AG10803 (cell line): ENCODE measurements around the gene FAIM.
A peak's percentile ranks its signal among the peaks of the same experiment; 100 is the strongest.
"Not testable (repeated sequence)": the region's sequence is repeated elsewhere in the genome, so short reads cannot be mapped to it uniquely, and the experiment has no call there.

Experiments
- DNase-seq: peaks from one replicate; pipeline ENCODE4 v3.0.0; 2010; ENCODE audit warnings: low read depth
- H3K4me3 ChIP-seq: 2 replicates; pipeline ENCODE4 v1.5.1; 2011; ENCODE audit warnings: mild to moderate bottlenecking, low read length, control low read depth
- TF ChIP-seq, protein P1 (sequence below): conservative IDR thresholded peaks from 2 replicates; pipeline ENCODE4 v1.5.1; 2011; ENCODE audit warnings: mild to moderate bottlenecking, low read length, control low read depth, inconsistent platforms

Gene FAIM

DNA sequence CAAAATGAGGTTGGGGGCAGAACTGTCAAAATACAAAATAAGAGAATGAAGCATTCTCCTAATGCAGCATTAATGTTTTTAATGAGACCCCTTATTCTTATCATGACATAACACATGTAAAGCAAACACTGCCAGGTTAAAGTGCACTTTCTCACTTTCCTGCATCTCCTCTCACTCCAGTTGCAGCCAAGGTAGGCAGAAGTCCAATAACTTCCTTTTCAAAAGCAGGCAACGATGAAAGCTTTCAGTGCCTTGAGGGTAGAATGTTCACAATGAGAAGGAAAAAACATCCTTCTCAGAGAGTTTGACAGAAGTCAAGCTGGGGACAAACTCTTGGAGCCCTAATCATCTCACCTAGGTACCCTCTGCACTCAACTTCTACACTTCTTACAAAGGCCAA is 59.5 kb downstream of the FAIM start:
- TF ChIP-seq, protein P1, sequence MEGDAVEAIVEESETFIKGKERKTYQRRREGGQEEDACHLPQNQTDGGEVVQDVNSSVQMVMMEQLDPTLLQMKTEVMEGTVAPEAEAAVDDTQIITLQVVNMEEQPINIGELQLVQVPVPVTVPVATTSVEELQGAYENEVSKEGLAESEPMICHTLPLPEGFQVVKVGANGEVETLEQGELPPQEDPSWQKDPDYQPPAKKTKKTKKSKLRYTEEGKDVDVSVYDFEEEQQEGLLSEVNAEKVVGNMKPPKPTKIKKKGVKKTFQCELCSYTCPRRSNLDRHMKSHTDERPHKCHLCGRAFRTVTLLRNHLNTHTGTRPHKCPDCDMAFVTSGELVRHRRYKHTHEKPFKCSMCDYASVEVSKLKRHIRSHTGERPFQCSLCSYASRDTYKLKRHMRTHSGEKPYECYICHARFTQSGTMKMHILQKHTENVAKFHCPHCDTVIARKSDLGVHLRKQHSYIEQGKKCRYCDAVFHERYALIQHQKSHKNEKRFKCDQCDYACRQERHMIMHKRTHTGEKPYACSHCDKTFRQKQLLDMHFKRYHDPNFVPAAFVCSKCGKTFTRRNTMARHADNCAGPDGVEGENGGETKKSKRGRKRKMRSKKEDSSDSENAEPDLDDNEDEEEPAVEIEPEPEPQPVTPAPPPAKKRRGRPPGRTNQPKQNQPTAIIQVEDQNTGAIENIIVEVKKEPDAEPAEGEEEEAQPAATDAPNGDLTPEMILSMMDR, result no peak
- no peak overlapping the region for H3K4me3 ChIP-seq
- DNase-seq, result no peak

DNA sequence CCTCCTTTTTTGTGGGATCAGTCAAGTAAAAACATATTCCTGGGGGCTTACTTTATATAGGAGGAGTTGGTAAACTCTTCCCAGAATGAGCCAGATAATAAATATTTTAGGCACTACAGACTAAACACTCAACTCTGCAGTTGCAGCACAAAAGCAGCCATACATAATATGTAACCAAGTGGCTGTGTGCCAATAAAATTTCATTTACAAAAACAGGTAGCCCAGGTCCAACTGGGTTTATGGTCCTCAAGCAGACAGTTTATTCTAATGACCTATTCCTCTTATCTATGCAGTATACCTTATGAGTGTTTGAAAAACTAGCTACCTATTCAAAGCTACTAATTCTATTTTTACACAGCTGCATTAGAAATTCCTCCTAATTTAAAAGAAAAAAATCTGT is 61.8 kb downstream of the FAIM start:
- TF ChIP-seq, protein P1, result no peak
- no peak for DNase-seq
- H3K4me3 ChIP-seq, result no peak overlapping the region

DNA sequence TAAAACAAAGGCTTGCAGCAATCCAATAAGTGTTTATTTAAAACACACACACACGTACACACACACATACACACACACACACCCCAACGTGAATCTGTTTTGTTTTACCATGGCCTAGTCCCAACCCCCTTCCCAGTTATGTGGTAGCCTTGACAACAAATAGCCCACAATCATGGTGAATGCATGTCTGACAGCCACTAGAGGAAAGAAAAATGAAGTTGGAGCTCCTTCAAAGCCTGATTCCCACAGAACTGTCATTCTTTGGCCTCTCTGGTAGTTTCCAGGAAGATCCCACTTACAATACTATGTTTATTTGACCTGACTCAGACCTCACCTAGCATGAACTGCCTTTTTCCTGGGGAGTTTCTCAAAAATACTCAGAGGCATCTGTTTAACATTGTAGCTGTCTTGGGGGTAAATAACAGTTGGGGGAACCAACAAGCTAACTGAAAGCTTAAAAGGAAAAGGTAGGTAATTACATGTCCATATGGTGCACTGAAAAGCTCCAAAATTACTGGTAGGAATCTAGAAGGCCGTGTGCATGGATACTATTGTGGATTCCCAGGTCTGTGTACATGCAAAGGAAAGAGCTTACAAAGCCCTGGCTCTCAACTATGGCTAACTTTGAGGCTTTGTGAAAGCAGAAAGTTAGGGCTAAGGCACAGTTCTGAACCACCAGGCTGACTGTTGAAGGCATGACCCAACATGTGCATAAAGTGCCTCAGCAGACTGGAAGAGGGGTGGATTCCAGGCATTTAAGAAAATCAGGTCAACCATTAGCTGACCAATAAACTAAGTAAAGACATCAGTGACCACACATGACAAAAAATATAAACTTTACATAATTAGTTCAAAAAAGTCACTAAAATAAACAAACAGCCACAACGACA is 65.3 kb downstream of the FAIM start:
- H3K4me3 ChIP-seq, result no peak overlapping the region
- DNase-seq, result peak; percentile 87
- TF ChIP-seq, protein P1, result no peak

DNA sequence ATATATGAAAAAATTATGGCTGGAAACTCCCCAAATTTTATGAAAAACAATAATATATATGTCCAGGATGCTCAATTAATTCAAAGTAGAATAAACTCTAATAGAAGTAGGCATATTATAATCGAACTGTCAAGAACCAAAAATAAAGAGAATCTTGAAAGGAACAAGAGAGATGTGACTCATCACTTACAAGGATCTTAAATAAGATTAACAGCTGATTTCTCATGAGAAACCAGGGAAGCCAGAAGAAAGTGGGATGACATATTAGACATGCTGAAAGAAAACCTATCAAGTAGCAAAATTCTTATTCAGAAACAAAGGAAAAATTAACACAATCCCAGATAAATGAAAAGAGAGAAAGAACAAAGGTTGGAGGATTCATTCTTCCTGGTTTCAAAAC is 66.8 kb downstream of the FAIM start:
- H3K4me3 ChIP-seq, result no peak overlapping the region
- TF ChIP-seq, protein P1, result no peak
- DNase-seq, result peak; percentile 16

DNA sequence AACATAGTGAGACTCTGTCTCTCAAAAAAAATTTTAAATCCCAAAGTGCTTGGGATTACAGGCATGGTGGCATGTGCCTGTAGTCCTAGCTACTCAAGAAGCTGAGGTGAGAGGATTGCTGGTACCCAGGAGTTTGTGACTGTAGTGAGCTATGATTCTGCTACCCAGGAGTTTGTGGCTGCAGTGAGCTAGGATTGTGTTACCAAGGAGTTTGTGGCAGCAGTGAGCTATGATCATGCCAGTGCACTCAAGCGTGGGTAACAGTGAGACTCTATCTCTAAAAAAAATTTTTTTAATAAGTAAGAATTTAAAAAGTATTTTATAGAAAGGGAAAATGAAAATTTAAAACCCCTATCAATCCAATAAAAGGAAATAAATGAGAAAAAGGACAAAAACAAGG is 69.5 kb downstream of the FAIM start:
- H3K4me3 ChIP-seq, result no peak overlapping the region
- TF ChIP-seq, protein P1, result no peak
- no peak for DNase-seq

DNA sequence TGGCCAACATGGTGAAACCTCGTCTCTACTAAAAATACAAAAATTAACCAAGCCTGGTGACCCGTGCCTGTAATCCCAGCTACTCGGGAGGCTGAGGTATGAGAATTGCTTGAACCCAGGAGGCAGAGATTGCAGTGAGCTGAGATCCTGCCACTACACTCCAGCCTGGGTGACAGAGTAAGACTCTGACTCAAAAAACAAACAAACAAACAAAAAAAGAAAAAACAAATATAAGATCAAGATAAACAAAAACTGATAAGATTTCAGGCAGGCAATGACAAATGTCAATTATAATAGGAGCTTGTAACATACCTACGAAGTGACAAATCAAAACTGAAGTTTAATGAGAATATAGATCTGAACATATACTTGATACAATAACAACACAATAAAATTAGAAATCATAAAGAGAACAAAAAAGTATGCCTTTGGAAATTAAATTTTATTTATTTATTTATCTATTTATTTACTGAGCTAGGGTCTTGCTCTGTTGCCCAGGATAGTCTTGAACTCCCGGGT is 70.4 kb downstream of the FAIM start:
- H3K4me3 ChIP-seq, result no peak overlapping the region
- no peak for DNase-seq
- TF ChIP-seq, protein P1, result no peak

DNA sequence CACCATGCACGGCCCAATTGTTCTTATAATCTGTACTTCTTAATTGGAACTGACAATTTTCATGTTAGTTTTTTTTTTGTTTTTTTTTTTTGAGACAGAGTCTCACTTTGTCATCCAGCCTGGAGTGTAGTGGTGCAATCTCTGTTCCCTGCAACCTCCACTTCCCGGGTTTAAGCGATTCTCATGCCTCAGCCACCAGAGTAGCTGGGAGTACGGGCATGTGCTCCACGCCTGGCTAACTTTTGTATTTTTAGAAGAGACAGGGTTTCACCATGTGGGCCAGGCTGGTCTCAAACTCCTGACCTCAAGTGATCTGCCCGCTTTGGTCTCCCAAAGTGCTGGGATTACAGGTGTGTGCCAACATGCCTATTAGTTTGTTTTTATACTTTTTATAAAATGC is 72.4 kb downstream of the FAIM start:
- not testable (repeated sequence) for DNase-seq

More for the DNA sequence above, 72.4 kb downstream of the FAIM start:
- not testable (repeated sequence) for H3K4me3 ChIP-seq
